ENCODE results near the gene SORCS2. TPM values are rescaled to one million over a fixed set of nuclear protein-coding genes. Genes with fewer than 3 reads are reported as not detected.

Gene SORCS2
- total RNA-seq, 1 donor from 2014 or later = 4.9 TPM

DNA sequence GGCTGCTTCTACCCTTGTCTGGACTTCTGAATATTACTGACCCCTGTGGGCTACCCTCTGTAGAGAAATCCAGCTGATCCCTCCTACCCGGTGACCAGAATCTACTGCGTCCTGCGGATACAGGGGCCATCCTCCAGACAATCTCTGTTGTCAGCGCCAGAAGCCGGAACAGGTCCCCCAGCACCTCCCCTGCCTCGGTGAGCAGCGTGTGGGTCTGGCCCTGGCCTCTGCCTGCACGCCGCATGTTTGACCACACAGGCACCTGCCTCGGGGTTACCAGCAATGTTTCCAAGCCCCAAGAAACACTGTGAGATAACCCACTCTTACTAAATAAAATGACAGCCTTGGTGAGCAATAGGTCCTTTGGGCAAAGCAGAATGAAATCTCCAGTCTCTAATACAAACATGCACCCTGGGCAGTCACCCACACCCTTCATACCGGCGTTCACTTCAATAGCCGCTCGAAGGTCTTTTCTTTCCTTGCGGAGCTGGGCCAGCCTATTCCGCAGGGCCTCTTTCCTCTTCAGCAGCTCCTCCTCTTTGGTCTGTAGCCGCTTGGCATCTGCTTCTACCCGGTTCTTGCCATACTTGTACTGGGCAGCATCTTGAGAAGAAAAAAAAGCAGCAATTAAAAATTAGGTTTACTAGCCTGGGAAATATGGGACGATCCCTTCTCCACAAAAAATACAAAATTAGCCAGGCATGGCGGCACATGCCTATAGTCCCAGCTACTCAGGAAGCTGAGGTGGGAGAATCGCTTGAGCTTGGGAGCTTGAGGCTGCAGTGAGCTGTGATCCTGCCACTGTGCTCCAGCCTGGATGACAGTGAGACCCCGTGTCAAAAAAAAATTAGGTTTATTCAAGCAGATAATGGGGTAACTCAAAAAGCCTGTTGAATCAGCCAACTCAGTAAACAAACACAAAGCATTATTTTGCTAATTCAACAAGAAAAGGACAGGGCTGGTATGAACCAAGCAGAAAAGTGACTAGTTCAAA is 582.3 kb downstream of the SORCS2 start:
- FAIRE-seq (no peak), DNase-seq (ENCODE audit: low spot score in 2 of 2) (no peak)

- DNase-seq (ENCODE audit: low spot score in 2 of 2) (no peak), FAIRE-seq (no peak)
Measured at GRCh38 chr4:7775396-7775795, 583.1 kb downstream of the SORCS2 start.

DNA sequence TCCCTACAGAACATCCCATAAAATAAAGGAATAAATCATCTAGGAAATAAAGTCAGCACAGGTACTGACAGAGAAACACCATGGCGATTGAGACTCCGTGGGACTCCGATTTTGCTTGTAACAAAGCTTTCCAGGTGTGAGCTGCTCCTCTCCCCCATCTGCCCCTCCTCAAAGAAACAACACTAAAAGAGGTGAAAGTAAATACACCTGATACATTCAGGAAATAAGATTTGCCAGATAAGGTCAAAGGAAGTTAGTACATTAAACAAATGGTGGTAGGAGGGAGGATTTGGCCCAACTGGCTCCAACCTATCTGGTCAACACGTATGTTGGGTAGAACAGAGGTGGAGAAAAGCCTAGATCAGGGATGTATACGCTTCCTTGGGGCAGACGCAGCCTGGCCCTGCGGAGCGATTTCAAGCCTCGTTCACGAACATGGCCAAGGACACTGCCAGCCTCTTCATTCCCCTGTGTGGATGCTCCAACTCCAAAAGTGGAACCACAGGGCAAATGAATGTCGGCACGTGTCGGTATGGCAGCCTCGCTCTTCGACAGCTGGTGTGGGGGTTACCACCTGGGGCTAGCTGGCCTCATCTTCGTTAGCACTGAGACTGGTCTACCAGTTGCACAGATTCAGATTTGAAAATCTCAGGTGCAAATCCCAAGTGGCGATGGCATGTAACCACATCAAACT is 584.8 kb downstream of the SORCS2 start:
- FAIRE-seq (no peak), DNase-seq (ENCODE audit: low spot score in 2 of 2) (no peak)

DNA sequence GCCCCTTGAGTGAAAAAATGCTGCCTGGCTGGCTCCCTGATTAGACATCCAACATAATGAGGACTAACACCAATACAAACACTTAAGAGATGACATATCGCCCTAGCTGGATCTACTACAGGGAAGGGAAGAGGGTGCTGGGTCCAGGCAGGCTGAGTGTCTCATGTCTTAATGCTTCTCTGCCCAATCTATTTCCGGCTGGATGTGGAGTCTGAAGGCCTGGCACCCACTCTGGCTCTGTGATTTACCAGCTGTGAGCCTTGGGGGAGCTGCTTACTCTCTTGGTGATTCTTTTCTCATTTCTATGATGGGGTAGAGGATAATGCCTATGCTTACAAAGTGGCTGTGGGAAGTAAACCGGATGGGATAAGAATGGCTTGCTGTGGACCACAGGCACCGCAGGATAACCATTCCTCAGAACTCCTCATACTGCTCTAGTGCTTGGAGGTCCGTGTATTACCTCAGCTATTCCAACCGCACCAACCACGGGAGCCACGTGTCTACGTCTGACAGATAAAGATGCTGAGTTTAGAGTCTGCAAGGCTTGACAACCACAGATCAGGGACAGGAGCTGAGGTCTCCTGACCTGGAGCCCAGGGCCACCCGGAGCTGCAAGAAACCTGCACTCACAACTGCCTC is 585.7 kb downstream of the SORCS2 start:
- FAIRE-seq = no peak
- no peak for DNase-seq (ENCODE audit: low spot score in 2 of 2)

DNA sequence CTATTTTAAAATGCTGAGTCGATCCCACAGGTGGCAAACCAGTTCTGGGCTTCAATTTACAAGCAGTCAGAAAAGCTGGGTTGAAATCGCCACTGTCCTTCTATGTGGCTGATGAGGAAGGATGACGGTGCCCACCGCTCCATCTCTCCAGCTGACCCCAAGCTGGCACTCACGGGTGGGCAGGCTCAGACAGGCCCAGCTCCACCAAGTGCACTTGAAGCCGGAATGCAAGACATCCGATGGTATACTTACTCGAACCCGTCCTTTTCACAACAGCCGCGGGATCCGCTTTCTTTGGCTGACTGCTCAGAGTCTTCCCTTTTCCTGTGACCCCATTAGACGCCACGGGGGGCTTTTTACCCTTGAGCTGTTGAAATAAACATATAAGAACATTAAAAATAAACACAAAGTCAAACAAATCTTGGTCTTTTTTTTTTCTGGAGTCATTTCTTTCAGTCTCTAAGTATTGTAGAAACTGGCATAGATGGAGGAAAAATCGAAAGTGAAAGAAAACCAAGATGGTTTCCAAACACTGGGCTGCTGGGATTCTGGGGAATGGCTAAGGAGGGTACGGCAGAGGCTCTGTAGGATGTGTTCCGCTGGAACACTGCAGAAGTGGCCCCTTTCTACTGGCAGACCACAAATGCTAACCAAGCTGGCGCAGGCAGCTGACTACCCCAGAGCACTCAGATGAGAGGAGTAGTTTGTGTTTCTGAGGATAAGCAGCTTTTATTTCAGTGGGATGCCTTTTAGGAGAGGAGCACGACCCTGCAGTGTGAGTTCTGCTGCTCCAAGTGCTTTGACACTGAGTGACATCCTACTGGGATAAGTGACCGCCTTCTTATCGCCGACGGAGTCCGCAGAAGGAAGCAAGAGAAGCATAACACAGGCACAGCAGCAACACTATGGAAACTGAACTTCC is 586.4 kb downstream of the SORCS2 start:
- FAIRE-seq = no peak
- DNase-seq (ENCODE audit: low spot score in 2 of 2) = no peak

GRCh38 chr4:7779432-7779768 is 587.1 kb downstream of the SORCS2 start:
- FAIRE-seq = no peak
- DNase-seq (ENCODE audit: low spot score in 2 of 2) = no peak

DNA sequence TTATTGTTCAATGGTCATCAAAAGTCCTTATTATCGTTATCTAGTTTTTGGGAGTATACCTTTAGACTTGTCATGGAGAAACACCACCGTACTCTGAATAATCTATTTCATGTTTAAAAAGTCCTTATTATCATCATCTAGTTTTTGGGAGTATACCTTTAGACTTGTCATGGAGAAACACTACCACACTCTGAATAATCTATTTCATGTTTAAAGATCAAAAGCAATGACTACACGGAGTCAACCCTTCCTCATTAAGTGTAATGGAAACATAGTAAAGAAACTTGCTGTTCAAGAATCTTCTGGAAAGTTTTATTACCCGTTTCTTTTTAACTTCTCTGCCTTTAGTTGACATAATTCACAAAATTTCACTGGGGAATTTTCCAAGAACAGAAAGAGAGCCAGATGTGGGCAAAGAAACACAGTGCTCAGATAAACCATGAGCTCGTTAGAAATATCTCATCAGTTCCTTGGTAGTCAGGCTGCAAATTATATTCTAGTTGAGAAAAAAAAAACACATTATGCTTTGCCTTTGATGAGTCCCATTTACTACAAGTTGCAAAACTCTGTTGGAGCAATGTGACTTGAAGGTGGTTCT is 588.5 kb downstream of the SORCS2 start:
- no peak for DNase-seq (ENCODE audit: low spot score in 2 of 2)
- no peak for FAIRE-seq

- no peak for DNase-seq (ENCODE audit: low spot score in 2 of 2)
- FAIRE-seq = no peak
Measured at GRCh38 chr4:7781366-7781765, 589.0 kb downstream of the SORCS2 start.

- FAIRE-seq (no peak), DNase-seq (ENCODE audit: low spot score in 2 of 2) (no peak)
Measured at GRCh38 chr4:7781993-7782392, 589.7 kb downstream of the SORCS2 start.

GRCh38 chr4:7782783-7783182 is 590.4 kb downstream of the SORCS2 start:
- no peak for DNase-seq (ENCODE audit: low spot score in 2 of 2)
- FAIRE-seq = no peak

DNA sequence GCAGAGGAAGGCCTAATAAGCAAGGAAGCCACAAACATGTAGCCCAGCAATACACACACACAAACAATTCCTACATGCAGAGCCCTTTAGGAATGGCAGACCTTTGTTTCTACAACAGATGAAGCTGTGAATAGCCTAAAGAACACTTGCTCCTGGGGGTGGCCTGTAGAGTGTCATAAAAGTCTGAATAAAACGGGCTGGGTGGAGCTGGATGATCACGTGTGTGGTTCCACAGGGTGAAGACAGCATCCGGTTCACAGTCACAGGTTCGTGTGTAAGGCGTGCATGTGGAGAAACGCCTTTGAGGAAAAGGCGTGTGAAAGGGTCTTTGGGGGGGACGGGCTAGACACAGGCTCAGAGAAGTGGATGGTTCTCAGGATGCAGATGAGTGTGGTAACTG is 591.2 kb downstream of the SORCS2 start:
- DNase-seq (ENCODE audit: low spot score in 2 of 2) (no peak), FAIRE-seq (no peak)

GRCh38 chr4:7784131-7784870 is 592.0 kb downstream of the SORCS2 start:
- FAIRE-seq = no peak
- DNase-seq (ENCODE audit: low spot score in 2 of 2) = no peak

DNA sequence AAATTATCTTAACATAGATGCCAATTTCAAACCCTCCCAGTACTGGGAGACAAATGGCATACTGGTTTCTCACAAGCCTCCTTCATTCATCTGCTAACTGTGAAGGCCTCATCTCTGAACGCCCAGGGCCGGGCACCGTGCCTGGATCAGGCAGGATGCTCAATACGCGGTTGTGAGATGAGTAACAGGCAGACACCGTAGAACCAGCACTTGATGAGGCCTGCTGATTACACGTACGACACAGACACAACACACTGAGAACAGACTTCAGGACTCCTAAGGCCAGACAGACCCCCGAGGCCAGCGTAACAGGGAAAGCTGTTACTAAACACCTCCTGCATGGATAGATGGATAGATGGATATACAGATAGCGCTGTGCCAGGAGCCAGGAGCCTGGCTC is 592.7 kb downstream of the SORCS2 start:
- no peak for DNase-seq (ENCODE audit: low spot score in 2 of 2)

GRCh38 chr4:7786040-7786439 is 593.7 kb downstream of the SORCS2 start:
- DNase-seq (ENCODE audit: low spot score in 2 of 2) (no peak), FAIRE-seq (no peak)

More for the DNA sequence above, 592.7 kb downstream of the SORCS2 start:
- no peak for FAIRE-seq

GRCh38 chr4:7786517-7786916 is 594.2 kb downstream of the SORCS2 start:
- DNase-seq (ENCODE audit: low spot score in 2 of 2) = no peak
- FAIRE-seq = no peak

DNA sequence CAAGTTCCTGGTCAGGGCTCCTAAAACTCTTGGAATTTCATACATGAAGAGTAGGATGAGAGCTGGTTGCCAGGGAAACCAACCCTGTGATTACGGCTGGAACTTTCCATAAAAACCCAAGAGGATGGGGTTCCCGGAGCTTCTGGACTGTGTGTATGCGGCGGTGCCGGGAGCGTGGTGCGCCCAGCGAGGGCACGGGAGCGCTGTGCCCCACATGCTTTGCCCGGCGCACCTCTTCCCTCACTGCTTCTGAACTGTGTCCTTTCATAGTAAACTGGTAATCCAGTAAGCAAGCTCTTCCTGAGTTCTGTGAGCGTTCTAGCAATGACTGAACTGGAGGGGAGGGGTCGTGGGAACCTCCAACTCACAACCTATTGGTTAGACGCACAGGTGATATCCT is 594.7 kb downstream of the SORCS2 start:
- DNase-seq (ENCODE audit: low spot score in 2 of 2) = no peak
- FAIRE-seq = no peak

- DNase-seq (ENCODE audit: low spot score in 2 of 2) = no peak
- no peak for FAIRE-seq
Measured at GRCh38 chr4:7787681-7788141, 595.4 kb downstream of the SORCS2 start.

GRCh38 chr4:7788193-7788592 is 595.9 kb downstream of the SORCS2 start:
- no peak for DNase-seq (ENCODE audit: low spot score in 2 of 2)

More at GRCh38 chr4:7788193-7788592, 595.9 kb downstream of the SORCS2 start:
- no peak for FAIRE-seq
